HG02678 (cell line): Measurements from ENCODE around the gene ICOS.

ENCODE experiments used
- ATAC-seq: cut with Tn5 transposase; IDR thresholded peaks from one replicate; pipeline ENCODE4 v1.9.1; 2021; ENCODE audit warnings: mild to moderate bottlenecking, moderate library complexity; ENCODE audit not compliant: unreplicated experiment

The ICOS gene, protein sequence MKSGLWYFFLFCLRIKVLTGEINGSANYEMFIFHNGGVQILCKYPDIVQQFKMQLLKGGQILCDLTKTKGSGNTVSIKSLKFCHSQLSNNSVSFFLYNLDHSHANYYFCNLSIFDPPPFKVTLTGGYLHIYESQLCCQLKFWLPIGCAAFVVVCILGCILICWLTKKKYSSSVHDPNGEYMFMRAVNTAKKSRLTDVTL

DNA sequence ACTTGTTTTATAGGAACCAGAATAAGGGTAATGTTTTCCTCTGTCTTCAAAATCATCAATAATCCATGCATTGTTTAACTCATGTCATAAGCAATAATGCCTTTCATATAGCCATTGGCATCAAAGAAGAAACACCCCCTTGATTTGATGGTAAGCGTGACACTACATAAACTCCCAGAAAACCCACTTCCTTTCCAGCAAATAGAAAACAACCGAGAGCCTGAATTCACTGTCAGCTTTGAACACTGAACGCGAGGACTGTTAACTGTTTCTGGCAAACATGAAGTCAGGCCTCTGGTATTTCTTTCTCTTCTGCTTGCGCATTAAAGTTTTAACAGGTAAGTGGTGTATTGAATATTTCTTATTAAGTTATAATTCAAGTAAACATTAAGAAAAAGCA is at the start of gene ICOS:
TSS of gene ICOS (plus strand) at position 229 of the 400 bp plus-strand sequence. CDS start at position 281, 52 bp downstream.
- ATAC-seq: no peak

DNA sequence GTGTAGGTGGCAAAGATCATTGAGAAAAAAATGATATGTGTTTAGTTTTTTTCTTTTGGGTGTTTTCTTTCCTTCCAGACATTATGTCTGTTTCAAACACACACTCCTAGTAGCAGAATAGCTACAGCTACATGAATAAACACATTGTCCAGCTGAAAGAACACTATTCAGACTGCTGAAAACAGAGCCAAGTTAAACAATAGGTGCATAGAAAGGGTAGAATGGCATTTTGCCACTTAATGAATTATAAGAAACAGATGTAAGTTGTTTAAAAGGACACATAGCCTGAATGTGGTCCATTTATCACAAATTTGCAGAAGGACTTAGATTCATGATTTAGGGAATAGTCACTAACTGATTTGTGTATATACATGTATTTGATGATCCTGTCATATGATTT is 48.9 kb upstream of the ICOS start:
- no peak for ATAC-seq

DNA sequence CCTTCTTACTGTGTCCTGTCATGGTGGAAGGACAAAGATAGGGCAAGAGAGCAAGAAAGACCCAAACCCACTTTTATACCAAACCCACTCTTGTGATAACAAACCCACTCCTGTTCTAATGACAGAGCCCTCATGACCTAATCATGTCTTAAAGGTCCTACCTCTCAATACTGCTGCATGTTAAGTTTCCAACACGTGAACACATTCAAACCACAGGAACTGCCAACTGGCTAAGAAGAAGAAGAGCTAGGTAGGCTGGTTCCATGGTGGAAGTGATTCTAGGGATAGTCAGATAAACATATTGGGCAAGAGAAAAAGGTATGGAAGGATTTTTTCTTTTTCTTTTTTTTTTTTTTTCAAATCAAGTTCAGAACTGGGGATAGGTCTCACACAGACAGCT is 47.0 kb upstream of the ICOS start:
- ATAC-seq: no peak

DNA sequence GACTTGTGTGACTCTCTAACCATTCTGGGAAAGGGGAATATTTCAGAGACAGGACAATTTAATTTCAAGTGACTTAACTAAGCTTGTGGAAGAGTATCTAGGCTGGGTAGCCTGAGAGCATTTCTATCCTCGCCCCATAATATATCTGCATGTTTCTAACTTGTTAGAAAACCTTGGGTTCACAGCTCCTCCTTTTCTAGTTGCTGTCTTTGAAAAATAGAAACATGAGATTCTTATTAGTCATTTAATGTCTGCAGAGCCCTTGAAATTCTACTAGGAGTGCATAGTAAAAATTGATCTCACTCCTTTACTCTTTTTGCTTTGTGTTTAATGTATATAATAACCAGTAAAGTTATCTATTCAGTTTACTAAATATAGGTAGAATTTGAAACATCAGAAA is 46.6 kb upstream of the ICOS start:
- ATAC-seq: no peak

DNA sequence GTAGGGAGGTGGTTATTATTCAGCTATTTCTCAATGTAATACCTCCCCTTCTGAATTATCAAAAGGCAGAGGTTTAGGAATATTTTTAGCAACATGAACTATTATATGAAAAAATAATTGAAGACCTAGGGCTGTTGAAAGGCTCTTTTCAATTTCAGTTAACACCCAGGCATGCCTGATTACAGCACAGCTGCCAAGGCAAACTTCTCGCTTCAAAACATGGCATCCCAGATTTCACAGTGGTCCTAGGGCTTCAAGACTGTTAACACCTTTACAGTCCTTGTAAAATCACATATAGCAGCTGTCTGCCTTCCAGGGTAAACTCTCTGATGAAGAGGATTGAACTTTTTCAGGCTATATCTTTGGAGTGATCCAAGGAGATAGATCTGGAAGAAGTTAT is 45.8 kb upstream of the ICOS start:
- ATAC-seq: no peak

DNA sequence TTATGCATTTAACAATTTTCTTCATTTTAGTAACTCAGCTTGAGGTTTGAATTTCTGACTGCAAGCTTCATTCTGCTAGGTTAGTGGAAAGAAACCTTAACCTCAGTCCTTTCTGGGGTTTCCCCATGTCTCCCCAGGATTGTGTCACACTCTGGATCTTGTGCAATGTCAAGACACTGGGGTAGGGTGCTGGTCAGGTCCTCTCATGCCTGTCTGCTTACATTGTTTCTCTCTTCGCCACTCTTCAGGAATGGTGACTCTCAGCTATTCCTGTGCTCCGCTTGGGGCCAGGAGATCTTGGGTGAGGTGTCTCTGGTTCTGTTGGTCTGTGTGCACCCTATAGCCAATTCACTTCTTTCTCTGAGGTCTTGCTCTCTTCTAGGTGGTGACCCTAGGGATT is 45.1 kb upstream of the ICOS start:
- ATAC-seq: no peak

DNA sequence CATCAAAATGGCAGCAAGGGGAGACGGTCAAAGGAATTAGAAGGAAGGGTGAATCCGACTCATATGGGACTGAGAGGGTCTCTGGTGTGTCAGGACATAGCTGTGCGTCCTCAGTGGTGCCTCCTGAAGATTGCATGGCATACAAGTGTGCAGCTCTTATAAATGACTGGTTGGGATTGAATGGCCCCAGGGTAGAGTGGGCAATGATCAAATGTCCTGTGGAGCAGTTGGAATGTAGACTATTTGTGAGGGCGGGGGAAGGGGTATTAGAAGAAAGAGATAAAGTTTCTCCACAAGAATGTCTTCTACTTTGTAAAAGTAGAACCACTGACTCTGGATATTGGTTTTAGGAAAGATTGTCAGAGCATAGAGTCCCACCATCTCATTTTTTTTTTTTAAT is 44.4 kb upstream of the ICOS start:
- no peak for ATAC-seq

DNA sequence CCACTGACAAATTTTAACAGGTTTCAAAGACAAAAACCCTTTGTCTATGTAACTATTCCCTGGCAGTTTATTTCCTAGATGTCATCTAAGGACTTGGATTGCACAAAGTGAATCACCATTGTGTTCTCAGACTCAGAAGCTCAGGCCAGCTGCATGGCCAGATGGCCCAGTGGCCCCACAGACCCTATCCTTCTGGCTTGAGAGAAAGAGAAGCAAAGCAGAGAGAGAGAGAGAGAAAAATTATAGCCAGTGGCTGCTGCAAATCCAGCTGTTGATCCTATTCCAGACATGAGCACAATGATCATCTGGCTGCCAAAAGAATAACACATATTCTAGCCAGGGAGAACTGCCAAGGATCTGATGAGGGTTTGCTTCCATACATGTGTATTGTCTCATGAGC is 43.2 kb upstream of the ICOS start:
- ATAC-seq: no peak

DNA sequence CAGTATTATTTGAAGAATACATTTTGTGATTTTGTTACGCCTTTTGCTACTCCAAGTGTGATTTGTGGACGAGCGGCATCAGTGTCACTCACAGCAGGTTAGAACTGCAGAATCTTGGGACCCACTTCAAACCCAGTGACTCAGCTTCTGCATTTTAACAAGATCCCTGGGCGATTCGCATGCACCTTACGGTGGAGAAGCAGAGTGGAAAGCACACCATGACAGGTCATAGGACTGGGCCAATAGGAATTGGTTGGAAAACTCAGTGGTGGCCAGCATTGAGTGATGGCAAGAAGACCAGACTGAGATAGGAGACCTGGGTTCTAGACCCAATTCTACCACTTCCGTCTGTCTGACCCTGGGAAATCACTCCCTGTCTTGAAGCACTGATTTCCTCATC is 42.7 kb upstream of the ICOS start:
- no peak for ATAC-seq

DNA sequence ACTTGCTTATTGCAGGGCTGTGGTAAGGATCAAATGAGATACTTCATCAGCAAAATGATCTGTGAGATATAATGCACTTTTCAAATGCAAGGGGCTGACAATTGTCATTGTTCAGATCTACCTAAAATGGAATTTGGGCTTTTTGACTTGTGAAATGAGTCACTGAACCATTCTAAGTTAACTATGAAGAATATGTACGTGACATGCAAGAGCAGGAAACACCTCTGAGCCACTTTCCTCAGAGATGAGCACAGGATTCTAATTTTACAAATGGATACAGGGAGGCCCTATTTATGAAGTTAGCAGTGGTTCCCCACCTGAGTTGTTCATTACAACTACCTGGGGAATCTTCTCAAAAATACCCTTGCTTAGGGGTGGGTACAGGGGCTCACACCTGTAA is 42.3 kb upstream of the ICOS start:
- ATAC-seq: no peak

DNA sequence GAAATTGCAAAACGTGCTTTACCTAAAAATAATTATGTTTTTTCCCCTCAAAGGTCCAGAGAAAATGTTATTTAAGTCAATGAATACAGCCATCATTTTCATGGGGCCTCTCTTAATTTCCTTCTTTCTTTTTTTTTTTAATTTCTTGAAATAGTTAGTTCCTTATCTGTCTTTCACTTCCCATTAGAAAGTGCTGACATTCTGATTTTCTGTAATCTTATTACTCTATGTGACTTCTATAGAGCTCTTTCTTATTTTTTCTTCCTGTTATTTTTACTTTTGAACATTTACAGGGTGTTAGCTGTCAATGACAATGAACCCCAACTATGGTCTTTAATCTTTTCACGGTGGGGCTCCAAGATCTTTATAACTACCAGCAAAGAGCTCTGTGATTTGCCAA is 39.0 kb upstream of the ICOS start:
- ATAC-seq: no peak

DNA sequence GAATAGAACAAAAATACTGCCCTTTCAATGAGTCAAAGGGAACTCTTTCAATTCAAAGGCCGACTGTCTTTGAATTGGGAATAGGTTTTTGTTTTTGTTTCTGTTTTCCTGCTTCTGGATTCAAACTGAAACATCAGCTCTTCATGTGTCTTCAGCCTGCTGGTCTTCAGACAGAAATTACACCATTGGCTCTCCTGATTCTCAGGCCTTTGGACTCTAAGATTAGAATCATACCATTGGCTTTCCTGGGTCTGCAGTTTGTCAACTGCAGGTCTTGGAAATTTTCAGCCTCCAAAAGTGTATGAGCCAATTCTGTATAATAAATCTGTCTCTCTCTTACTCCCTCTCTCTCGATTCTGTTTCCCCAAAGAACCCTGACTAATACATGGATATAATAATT is 37.9 kb upstream of the ICOS start:
- no peak for ATAC-seq

DNA sequence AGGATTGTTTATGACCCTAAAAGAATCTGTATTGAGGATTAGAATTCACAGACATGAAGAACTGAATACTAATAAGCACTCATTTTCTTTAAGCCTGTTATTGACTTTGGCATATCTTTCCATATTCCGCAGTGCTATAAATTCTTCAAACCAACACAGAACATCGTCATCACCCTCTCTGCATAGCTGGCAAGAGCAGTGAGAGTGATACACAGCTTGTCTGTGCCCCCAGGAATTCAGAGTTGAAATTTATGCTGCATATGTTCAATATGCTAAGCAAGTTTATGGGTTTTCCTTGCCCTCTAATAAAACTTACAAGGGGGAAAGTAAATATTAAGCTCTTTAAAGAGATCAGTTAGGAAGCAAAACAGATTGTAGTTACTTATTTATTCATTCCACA is 36.3 kb upstream of the ICOS start:
- no peak for ATAC-seq

DNA sequence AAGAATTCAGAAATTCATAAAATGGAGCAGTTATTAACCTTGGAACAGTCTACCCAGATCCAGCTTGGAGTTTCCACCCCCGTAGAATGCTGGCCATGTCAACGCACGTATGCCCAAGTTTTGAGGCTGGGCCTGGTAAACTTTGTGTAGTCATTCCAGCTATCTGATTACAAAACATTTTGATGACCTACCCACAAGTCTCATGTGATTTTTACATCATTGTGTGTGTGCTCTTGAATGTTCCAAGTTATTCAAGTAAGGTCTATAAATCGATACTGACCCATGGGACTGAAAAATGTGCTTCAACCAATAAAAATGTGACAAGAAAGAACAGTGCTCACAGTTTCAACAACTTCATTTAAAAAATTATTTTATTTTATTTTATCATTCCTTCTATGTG is 32.5 kb upstream of the ICOS start:
- no peak for ATAC-seq

DNA sequence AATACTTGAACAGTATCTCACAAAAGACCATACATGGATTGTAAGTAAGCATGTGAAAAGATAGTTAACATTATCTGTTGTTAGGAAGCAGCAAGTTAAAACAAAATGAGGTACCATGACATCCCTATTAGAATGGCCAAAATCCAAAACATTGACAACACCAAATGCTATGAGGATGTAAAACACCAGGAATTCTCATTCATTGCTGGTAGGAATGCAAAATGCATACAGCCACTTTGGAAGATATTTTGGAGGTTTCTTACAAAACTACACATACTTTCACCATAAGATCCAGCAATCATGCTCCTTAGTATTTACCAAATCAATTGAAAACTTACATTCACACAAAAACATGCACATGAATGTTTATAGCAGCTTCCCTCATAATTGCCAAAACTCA is 30.9 kb upstream of the ICOS start:
- no peak for ATAC-seq

DNA sequence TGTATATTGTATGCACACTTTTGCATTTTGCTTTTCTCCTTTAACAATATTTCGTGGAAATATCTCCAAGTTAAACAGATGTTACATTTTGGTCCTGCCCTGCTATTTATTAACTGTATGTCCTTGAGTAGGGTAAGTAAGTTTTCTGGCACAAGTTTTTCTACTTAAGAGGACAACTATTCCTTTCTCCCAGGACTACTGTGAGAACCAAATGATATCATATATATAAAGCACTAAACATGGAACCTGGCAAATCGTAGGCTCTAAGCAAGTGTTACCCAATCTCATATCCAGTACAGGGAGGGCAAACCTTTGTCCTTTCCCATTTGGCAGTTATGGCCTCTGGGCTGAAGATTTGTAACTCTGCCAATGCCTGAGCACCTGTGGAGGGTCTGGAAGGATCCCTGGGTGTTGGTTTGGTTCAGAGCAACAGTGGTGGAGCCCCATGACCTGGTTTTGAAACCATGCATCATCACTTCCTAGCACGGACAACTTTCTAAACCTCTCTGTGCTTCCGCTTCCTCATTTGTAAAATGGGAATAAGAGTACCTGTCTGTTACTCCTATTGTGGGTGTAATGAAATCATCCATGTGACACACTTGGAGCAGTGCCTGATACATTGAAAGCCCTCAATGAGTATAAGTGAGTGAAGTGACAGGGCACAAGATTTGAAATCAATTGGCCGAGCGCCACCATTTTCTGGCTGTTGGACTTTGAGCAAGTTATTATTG is 28.3 kb upstream of the ICOS start:
- no peak for ATAC-seq

DNA sequence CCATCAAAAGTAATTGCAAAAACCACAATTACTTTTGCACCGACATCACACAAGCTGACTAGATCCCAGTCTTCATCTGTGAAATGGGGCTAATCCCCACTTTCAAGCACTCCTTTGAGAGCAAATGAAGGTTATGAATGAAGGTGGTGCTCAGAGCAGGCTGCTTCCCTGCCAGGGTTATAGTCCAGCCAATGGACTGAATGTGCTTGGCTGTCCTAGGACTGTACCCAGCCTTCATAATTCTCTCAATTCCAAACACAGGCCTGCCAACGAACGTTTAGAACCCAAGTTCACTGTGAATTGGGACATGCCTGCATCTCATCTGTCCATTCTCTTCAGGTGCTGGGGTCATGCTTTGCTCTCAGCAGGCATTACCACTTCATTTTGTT is 27.8 kb upstream of the ICOS start:
- no peak for ATAC-seq

DNA sequence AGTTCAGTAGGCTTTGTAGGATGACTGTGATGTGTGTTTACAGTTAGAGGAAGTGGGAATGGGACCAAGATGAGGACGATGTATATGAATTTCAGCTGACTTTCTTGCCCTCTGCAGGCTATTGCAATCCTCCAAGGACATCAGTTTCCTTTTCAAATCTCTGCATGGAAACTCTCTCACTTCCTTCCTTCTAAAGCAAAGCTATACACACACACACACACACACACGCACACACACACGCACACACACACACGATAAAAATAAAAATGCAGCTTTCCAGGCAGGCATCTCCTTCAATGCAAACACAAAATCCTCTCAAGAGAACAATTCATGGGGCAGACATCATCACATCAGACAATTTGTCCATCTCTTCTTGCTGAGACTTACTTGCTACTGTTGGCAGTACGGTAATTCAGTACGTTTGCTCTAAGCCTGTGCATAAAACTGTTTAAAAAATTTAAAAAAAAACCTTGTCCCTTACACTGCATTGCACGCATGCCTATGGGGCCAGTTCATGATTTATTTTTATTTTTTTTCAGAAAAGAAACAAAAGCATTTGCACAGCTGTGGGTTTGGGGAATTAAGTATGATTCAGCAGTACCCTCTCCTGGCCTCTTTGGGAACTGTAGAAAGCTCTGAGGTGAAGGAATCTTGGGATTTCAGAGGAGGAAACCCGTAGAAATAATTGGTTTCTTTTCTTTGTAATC is 27.1 kb upstream of the ICOS start:
- no peak for ATAC-seq

DNA sequence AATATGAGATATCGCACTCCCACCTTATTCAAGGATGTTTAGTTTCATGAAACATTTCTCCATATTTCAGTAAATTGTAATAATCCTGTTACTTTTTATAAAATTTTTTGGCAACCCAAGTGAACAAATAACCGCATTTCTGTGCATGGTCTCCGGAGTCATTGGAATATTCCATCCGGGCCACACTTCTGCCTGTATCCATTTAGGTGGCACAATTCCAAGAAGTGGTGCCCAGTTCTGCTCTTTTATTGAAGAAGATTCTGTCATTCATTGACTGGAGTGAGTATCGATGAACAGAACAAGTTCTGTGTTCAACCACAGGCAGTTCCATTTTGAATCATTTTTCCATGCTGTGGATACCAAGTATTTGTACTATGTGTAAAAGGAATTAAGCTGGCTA is 26.6 kb upstream of the ICOS start:
- ATAC-seq: no peak

DNA sequence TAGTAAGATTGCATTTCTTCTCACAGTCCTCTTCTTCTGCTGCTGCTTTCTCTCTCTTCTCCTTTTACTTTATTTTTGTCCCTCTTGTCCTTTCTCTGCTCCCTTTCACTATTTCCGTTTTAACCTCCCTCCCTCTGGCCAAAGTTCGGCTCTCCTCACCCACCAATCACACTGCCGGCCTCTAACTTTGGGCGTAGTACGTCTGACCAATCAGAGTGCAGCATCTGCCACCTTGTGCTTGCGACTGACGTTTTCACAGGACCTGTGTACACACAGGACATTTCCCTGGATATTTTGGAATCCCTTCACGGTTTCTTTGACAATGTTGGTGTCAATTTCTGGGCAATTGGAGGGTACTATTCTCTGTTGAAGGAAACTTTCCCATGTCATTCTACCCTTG is 22.6 kb upstream of the ICOS start:
- ATAC-seq: no peak

DNA sequence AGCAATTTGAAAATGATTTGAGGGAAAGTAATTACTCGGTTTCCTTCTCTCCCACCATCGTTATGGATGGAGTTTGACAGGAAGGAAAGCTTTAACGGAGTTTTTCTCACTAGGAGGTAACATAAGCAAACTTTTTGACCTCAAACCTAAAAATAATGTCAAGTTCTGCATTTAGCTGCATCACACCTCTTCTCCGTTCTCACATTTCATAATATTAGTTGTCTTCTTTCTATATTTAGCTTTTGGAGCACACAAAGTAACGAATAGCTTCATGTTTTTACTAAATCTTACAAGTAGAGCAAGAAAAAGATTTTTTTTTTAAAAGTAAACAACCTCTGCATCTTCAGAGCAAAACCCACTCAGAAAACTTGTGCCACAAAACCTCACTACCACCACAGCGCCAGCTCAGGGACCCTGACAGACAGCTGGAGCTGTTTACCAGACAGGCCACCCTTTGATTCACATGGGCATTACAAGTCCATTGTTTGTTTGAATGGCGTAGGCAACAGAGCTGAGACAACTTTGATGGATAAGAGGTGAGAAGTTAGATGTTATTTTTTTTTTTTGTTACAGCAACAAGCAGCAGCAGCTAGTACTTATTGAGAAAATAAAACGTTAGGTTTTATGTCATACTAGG is 21.9 kb upstream of the ICOS start:
- ATAC-seq: no peak

DNA sequence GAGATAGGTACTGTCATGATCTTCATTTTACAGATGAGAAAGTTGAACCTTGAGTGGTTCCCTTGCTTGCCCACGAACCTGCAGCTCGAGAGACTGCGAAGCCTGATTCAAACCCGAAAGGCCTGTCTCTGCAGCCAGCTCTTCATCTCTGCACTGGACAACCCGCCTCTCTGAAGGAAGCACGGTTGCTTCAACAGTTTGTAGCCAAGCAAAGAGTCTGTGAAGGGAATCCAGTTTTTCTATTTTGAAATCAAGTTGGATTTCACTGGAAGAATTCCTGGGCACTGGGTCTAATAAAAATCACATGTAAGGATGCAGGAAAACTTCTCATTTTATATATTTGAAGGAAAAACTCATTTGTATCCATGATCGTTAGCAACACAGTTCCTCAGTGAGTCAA is 21.3 kb upstream of the ICOS start:
- no peak for ATAC-seq
